SW480 (cell line): Measurements from ENCODE around the gene ABCA2.

Experiments used
- DNase-seq: peaks from one replicate; pipeline ENCODE4 v3.0.0-alpha.2; 2016; ENCODE audit warnings: low spot score

The ABCA2 gene

GRCh38 chr9:137027369-137028262 is at the start of gene ABCA2:
TSS of gene ABCA2 (minus strand) at chr9:137028237. CDS start at chr9:137028140, 97 bp downstream.
- DNase-seq: peak; percentile 29

DNA sequence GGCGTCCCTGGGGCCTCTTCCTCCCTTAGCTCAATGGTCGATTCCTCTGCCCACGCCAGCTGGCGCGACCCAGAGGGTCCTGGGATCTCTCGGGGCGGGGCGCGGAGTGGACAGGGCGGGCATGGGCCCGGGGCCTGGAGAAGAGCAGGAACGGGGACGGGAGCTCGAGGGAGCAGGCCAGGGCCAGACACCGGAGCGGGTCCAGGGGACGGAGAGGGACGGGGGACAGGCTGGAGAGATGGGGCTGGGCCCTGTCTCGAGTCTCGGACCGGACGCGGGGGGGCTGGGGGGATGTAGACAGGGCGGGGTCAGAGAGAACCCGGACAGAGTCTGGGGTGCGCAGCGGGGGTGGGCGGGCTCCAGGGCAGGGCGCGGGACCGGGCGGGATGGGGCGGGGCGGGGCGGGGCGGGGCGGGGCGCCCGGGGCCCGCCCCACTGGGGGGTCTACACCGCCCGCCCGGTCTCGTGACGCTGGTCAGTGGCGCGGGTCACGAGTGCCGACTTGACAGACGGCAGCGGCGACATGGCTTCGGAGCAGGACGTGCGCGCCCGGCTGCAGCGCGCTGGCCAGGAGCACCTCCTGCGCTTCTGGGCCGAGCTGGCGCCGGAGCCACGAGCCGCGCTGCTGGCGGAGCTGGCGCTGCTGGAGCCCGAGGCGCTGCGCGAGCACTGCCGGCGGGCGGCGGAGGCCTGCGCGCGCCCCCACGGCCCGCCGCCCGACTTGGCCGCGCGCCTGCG is 49.1 kb upstream of the ABCA2 start, which contains the start of gene UAP1L1:
TSS of gene UAP1L1 (plus strand) at position 508 of the 738 bp plus-strand sequence. CDS start at position 524, 16 bp downstream.
- peak; percentile 48 for DNase-seq

DNA sequence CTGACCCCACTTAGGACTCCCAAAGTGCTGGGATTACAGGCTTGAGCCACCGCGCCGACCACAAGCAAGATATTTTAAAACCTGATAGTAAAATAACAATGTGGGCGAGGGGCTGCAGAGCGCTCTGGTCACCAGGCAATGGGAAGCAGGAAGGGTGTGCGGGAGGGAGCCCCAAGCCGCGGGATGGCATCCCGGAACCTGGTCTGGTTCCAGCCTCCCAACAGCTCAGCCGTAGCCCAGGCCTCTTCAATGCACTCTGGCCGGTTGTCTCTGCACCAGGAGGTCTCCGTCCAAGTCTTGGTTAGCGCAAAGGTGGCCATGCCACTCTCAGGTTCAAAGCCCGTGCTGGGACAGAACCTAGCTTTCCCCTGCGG is 48.6 kb upstream of the ABCA2 start:
- DNase-seq: no peak

GRCh38 chr9:137075275-137075775 is 47.3 kb upstream of the ABCA2 start:
- no peak for DNase-seq

DNA sequence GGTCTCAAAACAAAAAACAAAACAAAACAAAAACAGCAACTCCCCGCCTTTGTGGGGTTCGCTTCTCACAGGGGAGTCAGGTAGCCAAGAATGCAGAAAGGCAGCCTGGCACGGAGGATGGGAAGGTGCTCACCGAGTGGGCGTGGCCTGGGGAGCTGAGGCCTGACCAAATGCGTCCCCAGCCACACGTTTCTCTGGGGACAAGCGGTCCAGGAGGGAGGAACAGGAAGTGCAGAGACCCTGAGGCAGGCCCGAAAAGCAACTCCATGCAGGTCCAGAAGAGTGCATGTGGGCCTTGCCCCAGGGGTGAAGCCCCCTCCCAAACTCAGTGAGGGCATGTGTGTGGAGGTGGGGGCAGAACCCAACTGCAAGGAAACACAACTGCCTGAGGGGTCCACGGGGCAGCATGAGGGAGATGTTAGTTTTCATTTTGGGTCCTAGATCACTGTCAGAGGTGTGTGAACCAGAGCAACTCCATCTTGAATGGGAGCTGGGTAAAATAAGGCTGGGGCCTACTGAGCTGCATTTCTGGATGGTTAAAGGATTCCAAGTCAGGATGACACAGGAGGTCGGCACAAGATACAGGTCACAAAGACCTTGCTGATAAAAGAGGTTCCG is 46.7 kb upstream of the ABCA2 start:
- no peak for DNase-seq

GRCh38 chr9:137073992-137074399 is 46.0 kb upstream of the ABCA2 start:
- no peak for DNase-seq

DNA sequence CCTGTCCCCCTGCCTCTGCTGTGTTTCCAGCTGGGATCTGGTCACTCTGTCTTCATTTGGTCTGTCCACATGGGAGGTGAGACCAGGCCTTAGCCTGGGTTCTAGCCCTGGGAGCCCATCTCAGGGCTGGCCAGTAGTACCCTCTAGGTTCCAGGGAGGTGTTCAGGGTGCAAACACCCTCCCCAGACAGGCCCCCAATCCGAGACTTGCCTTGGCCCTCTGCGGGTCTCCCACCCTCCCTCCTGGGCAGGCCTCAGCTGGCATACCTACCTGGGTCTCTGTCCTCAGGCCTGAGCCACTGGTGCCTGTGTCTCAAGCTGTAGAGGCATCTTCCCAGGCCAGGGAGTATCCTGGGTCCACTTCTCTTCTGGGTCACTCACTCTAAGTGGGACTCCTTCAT is 43.2 kb upstream of the ABCA2 start:
- no peak for DNase-seq

GRCh38 chr9:137070906-137071275 is 42.9 kb upstream of the ABCA2 start:
- DNase-seq: peak; percentile 72

- DNase-seq: peak; percentile 94
Measured at GRCh38 chr9:137070201-137070905, 42.3 kb upstream of the ABCA2 start, which contains the start of gene SAPCD2. TSS of gene SAPCD2 (minus strand) at chr9:137070557. CDS start at chr9:137070460, 97 bp downstream.

DNA sequence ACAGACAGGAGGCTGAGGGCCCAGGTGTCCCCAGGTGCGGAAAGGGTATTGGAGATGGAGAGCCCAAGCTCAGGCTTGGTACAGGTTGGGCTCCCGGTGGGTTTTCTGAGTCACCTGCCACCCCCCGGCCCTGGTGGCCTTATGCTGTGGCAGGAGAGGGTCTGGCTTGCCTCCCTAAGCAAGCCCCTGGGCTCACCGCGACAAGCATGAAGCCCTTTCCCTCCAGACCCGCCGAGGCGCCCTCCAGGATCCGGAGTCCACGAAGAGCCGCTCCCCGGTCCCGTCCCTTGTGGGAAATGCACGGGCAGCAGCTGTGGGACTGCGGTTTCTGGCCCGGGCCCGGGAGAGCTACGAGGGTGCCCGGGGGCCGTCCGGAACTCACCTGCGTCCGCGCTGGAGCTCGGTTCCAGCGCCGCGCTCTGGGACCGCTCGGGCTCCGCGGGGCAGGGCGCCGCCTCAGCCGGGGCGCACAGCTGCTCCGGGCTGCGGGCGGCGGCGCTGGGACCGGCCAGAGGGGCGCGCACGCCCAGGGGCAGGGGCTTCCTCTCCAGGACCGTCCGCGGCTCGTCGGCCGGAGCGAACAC is 41.6 kb upstream of the ABCA2 start:
- DNase-seq: no peak

DNA sequence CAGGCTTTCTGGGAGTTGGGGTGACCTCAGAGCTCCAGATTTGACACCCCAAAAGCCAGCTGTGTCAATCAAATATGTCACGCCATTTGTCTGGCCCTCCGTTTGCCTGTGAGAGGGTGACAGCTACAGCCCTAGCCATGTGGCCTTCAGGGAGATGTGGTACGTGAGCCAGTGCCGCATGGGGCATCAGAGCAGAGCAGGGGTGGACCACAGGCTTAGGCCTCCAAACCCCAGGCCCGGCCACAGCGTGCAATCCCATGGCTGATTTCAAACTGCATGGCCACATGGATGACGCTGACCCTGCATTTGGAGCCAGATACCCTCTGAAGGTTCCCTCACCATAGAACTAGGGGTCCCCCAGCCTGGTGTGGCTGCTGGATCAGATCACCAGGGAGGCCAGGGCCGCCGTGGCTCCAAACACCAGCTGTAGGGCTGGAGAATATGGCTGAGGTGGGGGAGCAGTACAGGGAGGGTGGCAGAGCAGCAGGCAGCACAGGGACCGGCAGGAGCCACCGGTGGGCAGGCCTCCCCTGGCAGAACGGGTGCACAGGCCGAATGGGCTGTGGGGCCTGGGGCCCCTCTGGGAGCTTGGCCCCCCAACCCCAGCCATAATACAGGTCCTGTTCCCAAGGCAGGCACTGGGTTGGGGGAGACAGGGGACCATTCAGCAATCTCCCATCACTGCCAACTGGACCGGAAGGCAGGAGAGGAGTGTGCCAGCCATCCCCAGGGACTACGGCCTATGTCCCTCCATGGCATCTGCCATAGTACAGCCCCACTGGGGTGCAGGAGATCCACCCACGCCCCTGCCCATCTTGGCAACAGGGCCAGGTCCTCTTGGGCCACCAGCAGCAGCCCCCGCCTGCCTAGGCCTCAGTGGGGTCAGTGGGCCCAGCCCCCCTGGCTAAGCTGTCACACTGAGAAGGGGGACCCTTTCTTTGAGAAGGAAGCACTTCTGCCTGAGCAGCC is 40.8 kb upstream of the ABCA2 start:
- no peak for DNase-seq

- DNase-seq: peak; percentile 83
Measured at GRCh38 chr9:137067860-137068538, 40.0 kb upstream of the ABCA2 start.

DNA sequence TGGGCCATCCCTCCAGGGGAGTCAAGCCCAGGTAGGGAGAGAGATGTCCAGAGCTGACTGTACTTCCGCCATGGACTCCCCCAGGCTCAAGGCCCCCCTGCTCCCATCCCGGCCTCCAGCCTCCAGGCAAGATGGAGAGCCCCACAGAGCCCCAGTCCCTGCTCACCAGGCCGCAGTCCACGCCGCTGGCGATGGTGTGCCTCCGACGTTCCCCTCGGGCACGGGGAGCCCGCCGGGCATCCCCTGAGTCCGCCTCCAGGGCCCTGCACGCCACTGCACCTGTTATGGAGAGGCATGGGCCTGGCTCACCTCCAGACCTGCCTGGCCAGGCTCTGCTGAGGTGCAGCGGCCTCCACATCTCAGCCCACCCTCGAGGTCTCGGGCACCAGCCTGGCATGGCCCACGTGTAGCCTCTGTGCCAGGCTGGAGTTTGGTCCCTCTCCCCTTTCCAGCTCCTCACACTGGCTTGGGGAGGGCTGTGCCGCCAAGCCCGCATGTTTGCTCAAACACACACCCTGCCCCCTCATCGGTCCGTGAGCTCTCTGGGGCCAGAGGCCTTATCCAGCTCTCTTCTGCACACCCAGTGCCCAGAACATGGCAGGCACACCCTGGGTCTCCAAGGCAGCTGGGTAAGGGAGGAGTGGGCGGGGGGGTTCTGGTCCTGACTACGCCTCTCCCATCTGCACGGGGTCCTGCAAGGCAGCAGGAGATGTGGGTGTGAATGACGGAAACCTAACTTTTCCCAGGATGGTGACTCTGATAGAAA is 38.2 kb upstream of the ABCA2 start:
- no peak for DNase-seq

- DNase-seq: no peak
Measured at GRCh38 chr9:137065336-137065967, 37.4 kb upstream of the ABCA2 start.

DNA sequence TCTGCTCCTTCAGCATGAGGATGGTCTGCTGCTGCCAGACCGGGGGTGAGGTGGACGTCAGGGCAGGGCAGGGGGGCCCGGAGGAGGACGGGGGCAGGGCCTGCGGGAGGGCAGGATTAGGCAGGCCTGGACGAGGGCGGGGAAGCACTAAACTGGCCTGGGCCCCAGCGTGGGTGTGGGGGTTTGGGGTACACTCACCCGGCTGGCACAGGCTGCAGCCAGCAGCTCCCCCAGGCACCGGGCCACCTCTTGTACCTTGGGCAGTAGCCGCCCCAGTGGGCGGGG is 36.8 kb upstream of the ABCA2 start:
- DNase-seq: no peak

DNA sequence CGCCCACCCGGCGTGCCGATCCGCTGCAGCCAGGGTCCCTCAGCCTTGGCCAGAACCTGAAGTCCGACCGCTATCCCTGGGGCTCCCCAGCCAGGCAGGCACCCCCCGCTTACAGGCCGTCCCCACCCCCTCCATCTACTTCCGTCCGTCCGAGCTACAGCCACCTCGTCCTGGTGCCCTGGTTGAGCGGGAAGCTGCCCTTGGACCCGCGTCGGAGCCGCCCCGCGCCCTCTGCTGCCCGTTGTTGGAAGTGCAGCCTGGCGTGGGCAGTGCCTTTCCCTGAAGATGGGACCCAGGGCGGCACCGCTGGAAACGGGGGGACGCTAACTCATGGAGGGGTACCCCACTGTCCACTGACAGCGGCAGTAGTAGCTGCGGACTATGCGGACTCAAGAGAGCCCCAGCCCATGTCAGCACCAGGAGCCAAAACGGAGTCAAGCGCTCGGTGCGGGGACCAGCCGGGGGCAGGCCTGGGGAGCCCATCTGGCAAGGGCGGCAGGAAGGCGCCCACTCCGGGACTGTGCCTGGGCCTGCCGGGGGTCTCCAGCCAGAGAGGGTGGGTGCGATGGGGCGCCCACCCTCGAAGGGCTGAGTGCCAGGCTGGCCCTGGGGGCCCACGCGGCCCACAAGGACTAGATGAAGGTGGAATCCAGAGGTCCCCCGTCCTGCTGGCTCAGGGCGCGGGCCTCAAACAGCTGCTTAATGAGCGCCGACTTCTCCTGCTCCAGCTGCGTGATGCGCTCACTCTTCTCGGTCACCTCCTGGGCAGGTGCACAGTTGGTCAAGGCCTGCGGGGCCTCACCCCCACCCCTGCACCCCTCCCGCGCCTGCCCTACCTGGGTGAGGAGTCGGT is 36.2 kb upstream of the ABCA2 start:
- DNase-seq: no peak

DNA sequence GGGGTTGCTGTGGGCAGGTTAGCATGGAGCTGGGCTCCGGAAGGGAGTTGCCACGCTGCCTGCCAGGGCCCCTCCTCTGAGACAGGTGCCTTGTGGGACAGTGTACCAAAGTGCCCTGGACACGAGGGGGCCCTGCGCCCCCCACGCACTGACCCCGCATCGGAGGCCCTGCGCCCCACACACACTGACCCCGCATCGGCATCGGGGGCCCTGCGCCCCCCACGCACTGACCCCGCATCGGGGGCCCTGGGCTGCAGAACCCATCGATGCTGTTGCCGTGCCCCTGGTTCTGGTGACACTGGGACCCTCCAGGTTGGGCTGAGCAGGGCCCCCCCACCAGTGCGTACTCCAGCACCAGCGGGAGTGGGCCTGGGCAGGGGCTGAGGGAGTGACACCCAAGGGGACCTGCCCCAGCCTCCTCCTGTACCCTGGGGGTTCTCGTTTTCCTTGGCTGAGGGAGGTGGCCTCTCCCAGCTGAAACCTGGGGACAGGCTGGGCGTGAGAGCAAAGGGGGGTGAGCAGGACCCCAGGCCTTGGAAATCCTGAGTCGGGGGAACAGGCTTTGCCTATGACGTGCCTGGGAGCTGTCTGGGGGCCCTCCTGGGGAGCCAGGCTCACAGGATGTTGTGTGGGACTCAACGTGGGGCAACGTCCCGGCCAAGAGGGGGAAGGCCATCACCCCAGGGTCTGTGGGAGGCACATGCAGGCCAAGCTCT is 35.4 kb upstream of the ABCA2 start:
- DNase-seq: no peak
